Uterus (tissue), 4 donors: ENCODE measurements around the gene OPTC. TPM values are rescaled to one million over a fixed set of nuclear protein-coding genes. Genes with fewer than 3 reads are reported as not detected.
A peak's percentile ranks its signal among the peaks of the same experiment; 100 is the strongest.

Source experiments
- DNase-seq, 2 donors: peaks; one replicate each; pipeline ENCODE4 v3.0.0-alpha.2; 2019 to 2020
- H3K27ac ChIP-seq, 2 donors: fragments of 200-600 bp; sonication (generic); 1 replicate in 1 of 2; 2 replicates in 1 of 2; pipeline ENCODE4 v1.5.1; 2016 to 2018
- H3K27me3 ChIP-seq, 2 donors: fragments of 200-600 bp; sonication (generic); one replicate each; pipeline ENCODE4 v1.5.1; 2018 to 2019; ENCODE audit warnings: control low read depth in 1 of 2
- H3K36me3 ChIP-seq, 2 donors: fragments of 200-600 bp; sonication (generic); one replicate each; pipeline ENCODE4 v1.5.1; 2019; ENCODE audit warnings: control low read depth in 1 of 2
- H3K4me1 ChIP-seq, 2 donors: fragments of 200-600 bp; sonication (generic); one replicate each; pipeline ENCODE4 v1.5.1; 2018 to 2019; ENCODE audit warnings: control low read depth in 1 of 2
- H3K4me3 ChIP-seq, 2 donors: fragments of 200-600 bp; sonication (generic); 1 replicate in 1 of 2; 2 replicates in 1 of 2; pipeline ENCODE4 v1.5.1; 2018 to 2019; ENCODE audit warnings: mild to moderate bottlenecking in 1 of 2
- H3K9me3 ChIP-seq, 2 donors: fragments of 200-600 bp; sonication (generic); one replicate each; pipeline ENCODE4 v1.5.1; 2019; ENCODE audit warnings: control low read depth in 1 of 2
- POLR2A ChIP-seq, 2 donors: fragments of 450-650 bp; IDR thresholded peaks; one replicate each; pipeline ENCODE4 v1.6.1; 2016; ENCODE audit warnings: antibody characterized with exemption in 2 of 2, mild to moderate bottlenecking in 1 of 2, moderate library complexity in 1 of 2
- intact Hi-C: fragments of 100-400 bp; cut with DNase I; formaldehyde crosslinking; loops from one replicate; pipeline ENCODE4 v1.15.1; 2023; ENCODE audit warnings: low total_unique reads
- total RNA-seq, 4 donors: library from RNA; depleted of rRNA in 3 of 4; stranded (reverse); fragments of >200 nt in 3 of 4; gene quantifications; one replicate each; pipeline versions ENCODE4 v1.1.0 to v1.2.4, GENCODE V29; 2014 to 2023
- TF ChIP-seq, protein P1 (sequence below), 4 experiments: fragments of 200-600 bp in 2 of 4; fragments of 450-650 bp in 2 of 4; sonication (generic) in 2 of 4; IDR thresholded peaks; one replicate each; pipeline ENCODE4 v1.5.1; 2016 to 2019; ENCODE audit warnings: antibody characterized with exemption in 4 of 4, mild to moderate bottlenecking in 2 of 4, moderate library complexity in 1 of 4
- donor health status: DM: yes; HTN: yes; CAD: no.

The OPTC gene
- total RNA-seq, 4 donors from 2014 or later = not detected

DNA sequence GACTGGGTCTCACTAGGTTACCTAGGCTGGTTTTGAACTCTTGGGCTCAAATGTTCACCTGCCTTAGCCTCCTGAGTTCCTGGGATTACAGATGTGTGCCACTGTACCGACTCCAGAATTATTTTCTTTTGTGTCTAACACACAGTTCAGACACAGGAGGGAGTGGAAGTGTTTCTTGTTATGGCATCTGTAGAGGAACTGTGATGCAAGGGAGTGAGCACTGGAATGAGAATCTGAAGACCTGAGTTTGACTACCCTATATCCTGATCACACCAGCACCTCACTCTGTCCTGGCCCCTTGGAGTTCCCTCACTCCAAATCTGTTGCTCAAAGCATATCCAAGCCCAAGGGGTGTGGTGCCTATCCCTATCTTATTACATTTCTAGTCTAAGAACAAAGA lies 15.2 kb downstream of the OPTC start:
- H3K4me3 ChIP-seq = no peak overlapping the region
- no peaks in the 10 kb centered on the region for H3K36me3 ChIP-seq
- peaks cover 12 to 26% of the 10 kb centered on the region in 2 donors for H3K4me1 ChIP-seq
- no peak for DNase-seq
- H3K27me3 ChIP-seq = no peaks in the 10 kb centered on the region
- intact Hi-C loops = loop anchor here (5.0 kb wide), 1 partner anchor 118 kb away; the partner anchor contains the start of gene ATP2B4
- TF ChIP-seq, protein P1, sequence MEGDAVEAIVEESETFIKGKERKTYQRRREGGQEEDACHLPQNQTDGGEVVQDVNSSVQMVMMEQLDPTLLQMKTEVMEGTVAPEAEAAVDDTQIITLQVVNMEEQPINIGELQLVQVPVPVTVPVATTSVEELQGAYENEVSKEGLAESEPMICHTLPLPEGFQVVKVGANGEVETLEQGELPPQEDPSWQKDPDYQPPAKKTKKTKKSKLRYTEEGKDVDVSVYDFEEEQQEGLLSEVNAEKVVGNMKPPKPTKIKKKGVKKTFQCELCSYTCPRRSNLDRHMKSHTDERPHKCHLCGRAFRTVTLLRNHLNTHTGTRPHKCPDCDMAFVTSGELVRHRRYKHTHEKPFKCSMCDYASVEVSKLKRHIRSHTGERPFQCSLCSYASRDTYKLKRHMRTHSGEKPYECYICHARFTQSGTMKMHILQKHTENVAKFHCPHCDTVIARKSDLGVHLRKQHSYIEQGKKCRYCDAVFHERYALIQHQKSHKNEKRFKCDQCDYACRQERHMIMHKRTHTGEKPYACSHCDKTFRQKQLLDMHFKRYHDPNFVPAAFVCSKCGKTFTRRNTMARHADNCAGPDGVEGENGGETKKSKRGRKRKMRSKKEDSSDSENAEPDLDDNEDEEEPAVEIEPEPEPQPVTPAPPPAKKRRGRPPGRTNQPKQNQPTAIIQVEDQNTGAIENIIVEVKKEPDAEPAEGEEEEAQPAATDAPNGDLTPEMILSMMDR (IDR thresholded peaks at IDR 0.05) = no peak
- TF ChIP-seq POLR2A (IDR thresholded peaks at IDR 0.05) = no peak
- H3K27ac ChIP-seq = peak overlapping the region; percentile 83 to 85
- no peaks in the 10 kb centered on the region for H3K9me3 ChIP-seq

DNA sequence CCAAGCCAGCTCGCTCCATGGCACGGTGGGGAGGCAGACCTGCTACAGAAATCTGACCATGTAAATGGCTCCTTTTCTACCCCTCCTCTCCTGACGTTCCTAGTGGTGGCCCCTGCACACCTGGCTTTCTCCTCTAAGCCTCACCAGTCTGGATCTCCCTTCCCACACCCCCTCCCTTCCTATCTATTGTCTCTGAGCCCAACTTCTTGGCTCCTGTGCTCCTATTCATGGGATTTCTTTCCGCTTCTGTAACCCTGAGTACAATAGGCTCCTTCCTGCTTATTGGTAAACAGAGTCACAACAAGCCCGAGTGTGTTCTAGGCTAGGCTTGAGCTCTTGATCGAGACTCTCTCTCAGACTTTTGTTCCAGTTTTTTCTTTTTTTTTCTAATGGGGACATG lies 17.6 kb downstream of the OPTC start:
- Histone ChIP-seq H3K4me1 (peaks cover 12 to 22% of the 10 kb centered on the region in 2 donors), H3K27ac (peak overlapping the region; percentile 89 to 95)
- no peak for TF ChIP-seq POLR2A (IDR thresholded peaks at IDR 0.05)
- TF ChIP-seq, protein P1 (IDR thresholded peaks at IDR 0.05) = no peak

DNA sequence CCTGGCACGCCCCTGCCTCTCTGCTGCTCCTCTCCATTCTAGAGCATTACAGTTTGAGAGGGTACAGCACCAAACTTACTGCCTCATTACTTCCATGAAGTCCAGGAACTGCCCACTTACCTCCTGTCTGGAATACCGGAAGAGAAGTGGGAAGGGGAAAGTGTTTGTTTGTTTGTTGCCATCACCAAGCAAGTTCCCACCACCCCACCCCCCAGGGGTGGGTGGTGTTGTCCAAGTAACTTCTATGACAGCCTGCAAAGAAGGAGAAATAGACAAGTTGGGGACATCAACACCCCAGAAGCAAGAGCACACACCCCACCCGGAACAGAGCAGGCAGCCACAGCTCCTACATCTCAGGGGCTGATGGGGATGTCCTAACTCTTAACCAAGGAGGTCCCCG lies 18.0 kb downstream of the OPTC start:
- peaks cover 12 to 22% of the 10 kb centered on the region in 2 donors for H3K4me1 ChIP-seq
- H3K27ac ChIP-seq = peak overlapping the region; percentile 89 to 95
- no peaks in the 10 kb centered on the region for H3K27me3 ChIP-seq
- H3K36me3 ChIP-seq = no peaks in the 10 kb centered on the region
- TF ChIP-seq, protein P1 (IDR thresholded peaks at IDR 0.05) = no peak
- no peak for TF ChIP-seq POLR2A (IDR thresholded peaks at IDR 0.05)
- H3K4me3 ChIP-seq = no peak overlapping the region
- no peak for DNase-seq
- intact Hi-C loops = no loop called here
- H3K9me3 ChIP-seq = no peaks in the 10 kb centered on the region

More for the DNA sequence above, 17.6 kb downstream of the OPTC start:
- no peak overlapping the region for H3K4me3 ChIP-seq
- no peaks in the 10 kb centered on the region for H3K9me3 ChIP-seq
- intact Hi-C loops = no loop called here
- H3K36me3 ChIP-seq = no peaks in the 10 kb centered on the region
- H3K27me3 ChIP-seq = no peaks in the 10 kb centered on the region
- no peak for DNase-seq

DNA sequence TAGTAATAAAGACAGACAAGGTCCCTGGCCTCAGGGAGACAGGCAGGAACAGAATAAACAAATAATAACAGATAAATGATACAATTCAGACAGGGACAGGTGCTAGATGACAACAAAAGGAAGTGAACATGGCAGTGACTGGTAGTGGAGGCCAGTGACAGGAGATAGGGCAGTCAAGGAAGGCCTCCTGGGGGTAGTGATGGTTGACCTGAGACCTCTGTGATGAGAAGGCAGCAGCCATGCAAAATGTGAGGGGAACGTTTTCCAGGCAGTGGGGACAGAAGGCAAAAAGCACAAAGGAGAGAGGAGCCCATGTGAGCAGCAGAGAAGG lies 18.5 kb downstream of the OPTC start:
- no peak for TF ChIP-seq POLR2A (IDR thresholded peaks at IDR 0.05)
- TF ChIP-seq, protein P1 (IDR thresholded peaks at IDR 0.05) = no peak
- DNase-seq = no peak
- Histone ChIP-seq H3K36me3 (no peaks in the 10 kb centered on the region), H3K4me1 (peaks cover 12 to 18% of the 10 kb centered on the region in 2 donors), H3K9me3 (no peaks in the 10 kb centered on the region), H3K4me3 (no peak overlapping the region), H3K27me3 (no peaks in the 10 kb centered on the region), H3K27ac (peak overlapping the region; percentile 89 to 95)
- intact Hi-C loops = no loop called here

DNA sequence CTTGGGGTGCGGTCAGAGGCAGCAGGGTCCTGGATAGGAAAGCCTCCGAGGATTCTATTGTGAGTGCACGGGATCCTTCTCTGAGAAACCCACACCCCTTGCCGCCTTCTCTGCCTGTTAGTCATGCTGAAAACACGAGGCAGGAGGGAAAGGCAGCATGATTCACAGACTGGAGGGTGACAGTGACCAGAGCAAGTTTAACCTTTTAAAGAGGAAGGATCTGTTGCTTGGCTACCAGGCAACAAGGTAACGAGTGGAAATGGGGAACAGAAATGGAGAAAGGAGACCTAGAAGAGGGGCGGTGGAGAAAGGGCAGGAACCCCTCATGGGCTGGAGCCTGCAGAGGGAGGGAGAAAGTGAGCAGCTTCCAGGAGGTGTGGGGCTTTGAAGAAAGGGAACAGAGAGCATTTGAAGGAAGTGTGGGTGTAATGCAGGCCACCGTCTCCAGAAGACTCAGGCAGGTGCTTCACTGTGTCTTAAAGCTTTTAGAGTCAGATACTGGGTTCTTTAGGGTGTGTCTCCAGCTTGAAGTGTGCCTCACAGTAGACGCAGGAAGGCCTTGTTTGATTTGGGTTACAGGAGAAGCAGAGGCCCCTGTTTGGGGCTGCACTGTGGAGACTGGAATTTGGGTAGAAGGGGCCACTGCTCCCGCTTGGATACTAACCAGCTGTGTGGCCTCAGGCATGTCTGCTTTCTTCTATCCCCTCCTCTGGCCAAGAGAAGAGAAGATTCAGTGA lies 19.1 kb downstream of the OPTC start:
- Histone ChIP-seq H3K36me3 (no peaks in the 10 kb centered on the region), H3K27me3 (no peaks in the 10 kb centered on the region), H3K9me3 (no peaks in the 10 kb centered on the region), H3K4me3 (no peak overlapping the region), H3K27ac (peak overlapping the region; percentile 89 to 95), H3K4me1 (peaks cover 12 to 14% of the 10 kb centered on the region in 2 donors)
- TF ChIP-seq POLR2A (IDR thresholded peaks at IDR 0.05) = peak in 1 of 2 donors; percentile 30
- TF ChIP-seq, protein P1 (IDR thresholded peaks at IDR 0.05) = no peak
- DNase-seq = peak; percentile 69 to 86
- intact Hi-C loops = no loop called here
